OCI-LY7 (cell line): Measurements from ENCODE around the gene ARHGEF1. TPM values are rescaled to one million over a fixed set of nuclear protein-coding genes. Genes with fewer than 3 reads are reported as not detected.

Experiments used
- BruUV-seq: library from RNA; stranded (reverse); fragments of 400-500 nt; replicated peaks from 2 replicates; lab custom pipeline; 2021; lab: Mats Ljungman, UMichigan
- CTCF ChIA-PET: fragments of 300-600 bp; sonication (Branson Sonifier 250); formaldehyde crosslinking; loops from one replicate; lab custom pipeline; 2022; ENCODE audit warnings: antibody characterized with exemption; ENCODE audit not compliant: unreplicated experiment; lab: Charles Lee
- POLR2A ChIA-PET: fragments of 300-600 bp; sonication (Branson Sonifier 250); formaldehyde crosslinking; loops from one replicate; lab custom pipeline; 2022; ENCODE audit warnings: antibody characterized with exemption; lab: Charles Lee
- DNase-seq: peaks from one replicate; pipeline ENCODE4 v3.0.0-alpha.2; 2015; ENCODE audit warnings: low spot score
- H2AFZ ChIP-seq: fragments of 200-600 bp; sonication (generic), shearing (Covaris generic); 2 replicates; pipeline ENCODE4 v1.6.1; 2014; ENCODE audit warnings: mild to moderate bottlenecking, antibody characterized with exemption, low read length, moderate library complexity
- H3K27ac ChIP-seq: fragments of 200-600 bp; sonication (generic); 2 replicates; pipeline ENCODE4 v1.5.1; 2014; ENCODE audit warnings: mixed run types, low read depth, mild to moderate bottlenecking, moderate library complexity, low read length, inconsistent platforms; ENCODE audit not compliant: poor library complexity, severe bottlenecking
- H3K36me3 ChIP-seq: fragments of 200-600 bp; sonication (generic); 2 replicates; pipeline ENCODE4 v1.6.1; 2014; ENCODE audit warnings: mild to moderate bottlenecking, antibody characterized with exemption, low read length, moderate library complexity, mixed read lengths; ENCODE audit not compliant: insufficient read depth
- H3K4me1 ChIP-seq: fragments of 200-600 bp; sonication (generic); 2 replicates; pipeline ENCODE4 v1.5.1; 2014; ENCODE audit warnings: mild to moderate bottlenecking, low read length; ENCODE audit not compliant: insufficient read depth, poor library complexity, severe bottlenecking
- H3K4me2 ChIP-seq: fragments of 200-600 bp; sonication (generic); 2 replicates; pipeline ENCODE4 v1.6.1; 2014; ENCODE audit warnings: mild to moderate bottlenecking, low read length
- H3K4me3 ChIP-seq: fragments of 200-600 bp; sonication (generic); 2 replicates; pipeline ENCODE4 v1.5.1; 2014; ENCODE audit warnings: mild to moderate bottlenecking, low read depth, low read length; ENCODE audit not compliant: poor library complexity, severe bottlenecking
- H3K79me2 ChIP-seq: fragments of 200-600 bp; sonication (generic); 2 replicates; pipeline ENCODE4 v1.6.1; 2016; ENCODE audit warnings: low read depth, mild to moderate bottlenecking, low read length, moderate library complexity, mixed read lengths; ENCODE audit not compliant: insufficient read depth
- H3K9me2 ChIP-seq: fragments of 200-600 bp; sonication (generic); 2 replicates; pipeline ENCODE4 v1.6.1; 2016; ENCODE audit warnings: mild to moderate bottlenecking, low read length, mixed read lengths; ENCODE audit not compliant: insufficient read depth
- H3K9me3 ChIP-seq: fragments of 200-600 bp; sonication (generic); 2 replicates; pipeline ENCODE4 v1.6.1; 2014; ENCODE audit warnings: mild to moderate bottlenecking, mixed run types, low read length, mixed read lengths
- H4K20me1 ChIP-seq: fragments of 200-600 bp; sonication (generic); 2 replicates; pipeline ENCODE4 v1.6.1; 2014; ENCODE audit warnings: mild to moderate bottlenecking, antibody characterized with exemption, low read length, moderate library complexity, mixed read lengths; ENCODE audit not compliant: insufficient read depth
- EZH2phosphoT487 ChIP-seq: fragments of 200-600 bp; sonication (generic); IDR thresholded peaks from 2 replicates; pipeline ENCODE4 v1.6.1; 2018; ENCODE audit warnings: low read depth, borderline replicate concordance, mild to moderate bottlenecking, mixed run types, antibody characterized with exemption, low read length, moderate library complexity, mixed read lengths
- intact Hi-C: fragments of 100-400 bp; cut with micrococcal nuclease; formaldehyde crosslinking; loops from one replicate; pipeline ENCODE4 v1.10.0; 2022; ENCODE audit not compliant: unreplicated experiment
- total RNA-seq, 2 experiments: library from RNA; depleted of rRNA in 1 of 2; stranded (reverse); fragments of >200 nt in 1 of 2; shearing (Covaris generic) in 1 of 2; gene quantifications; 2 replicates each; pipeline ENCODE4 v1.2.3, GENCODE V29; 2014 to 2022
- TF ChIP-seq, protein P1 (sequence below): fragments of 200-600 bp; sonication (generic); conservative IDR thresholded peaks from 2 replicates; pipeline ENCODE4 v1.5.1; 2014; ENCODE audit warnings: mild to moderate bottlenecking, antibody characterized with exemption, low read length, moderate library complexity, mixed read lengths

The ARHGEF1 gene
- total RNA-seq, 2 experiments from 2014 or later: 96.9 to 297 TPM

GRCh38 chr19:41839211-41839610 lies 43.8 kb upstream of the ARHGEF1 start:
- no peaks in the 10 kb centered on the region for H4K20me1 ChIP-seq
- H3K9me2 ChIP-seq: no peaks in the 10 kb centered on the region
- no peaks in the 10 kb centered on the region for H3K79me2 ChIP-seq
- no peaks in the 10 kb centered on the region for H3K9me3 ChIP-seq
- intact Hi-C loops: no loop called here
- DNase-seq: no peak
- H2AFZ ChIP-seq: no peak overlapping the region
- H3K36me3 ChIP-seq: no peaks in the 10 kb centered on the region
- peaks cover 14% of the 10 kb centered on the region for H3K4me1 ChIP-seq
- no peak overlapping the region for H3K4me3 ChIP-seq
- CTCF ChIA-PET: no interaction called here
- TF ChIP-seq, protein P1, sequence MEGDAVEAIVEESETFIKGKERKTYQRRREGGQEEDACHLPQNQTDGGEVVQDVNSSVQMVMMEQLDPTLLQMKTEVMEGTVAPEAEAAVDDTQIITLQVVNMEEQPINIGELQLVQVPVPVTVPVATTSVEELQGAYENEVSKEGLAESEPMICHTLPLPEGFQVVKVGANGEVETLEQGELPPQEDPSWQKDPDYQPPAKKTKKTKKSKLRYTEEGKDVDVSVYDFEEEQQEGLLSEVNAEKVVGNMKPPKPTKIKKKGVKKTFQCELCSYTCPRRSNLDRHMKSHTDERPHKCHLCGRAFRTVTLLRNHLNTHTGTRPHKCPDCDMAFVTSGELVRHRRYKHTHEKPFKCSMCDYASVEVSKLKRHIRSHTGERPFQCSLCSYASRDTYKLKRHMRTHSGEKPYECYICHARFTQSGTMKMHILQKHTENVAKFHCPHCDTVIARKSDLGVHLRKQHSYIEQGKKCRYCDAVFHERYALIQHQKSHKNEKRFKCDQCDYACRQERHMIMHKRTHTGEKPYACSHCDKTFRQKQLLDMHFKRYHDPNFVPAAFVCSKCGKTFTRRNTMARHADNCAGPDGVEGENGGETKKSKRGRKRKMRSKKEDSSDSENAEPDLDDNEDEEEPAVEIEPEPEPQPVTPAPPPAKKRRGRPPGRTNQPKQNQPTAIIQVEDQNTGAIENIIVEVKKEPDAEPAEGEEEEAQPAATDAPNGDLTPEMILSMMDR: no peak
- TF ChIP-seq EZH2phosphoT487: no peak
- no TSS peak for BruUV-seq
- H3K27ac ChIP-seq: no peak overlapping the region
- POLR2A ChIA-PET: no interaction called here
- H3K4me2 ChIP-seq: no peak overlapping the region

DNA sequence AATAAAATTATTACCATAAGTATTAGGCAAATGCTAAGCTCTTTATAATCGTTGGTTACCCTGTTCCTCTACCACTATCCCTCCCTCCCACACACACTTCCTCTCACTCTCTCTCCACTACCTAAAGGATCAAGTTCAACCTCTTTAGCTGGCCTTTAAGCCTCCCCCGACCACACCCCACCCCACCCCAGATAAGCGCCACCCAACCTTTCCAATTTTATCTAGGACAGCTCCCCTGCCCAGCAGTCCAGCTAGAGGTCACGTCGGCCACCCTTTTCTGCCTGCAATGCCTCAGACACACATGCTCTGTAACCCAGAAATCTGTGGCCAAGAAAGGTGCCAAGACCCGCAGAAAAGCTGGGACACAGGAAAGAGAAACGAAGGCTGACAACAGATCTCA lies 39.6 kb upstream of the ARHGEF1 start:
- H3K9me2 ChIP-seq: no peaks in the 10 kb centered on the region
- BruUV-seq: no TSS peak
- H3K79me2 ChIP-seq: no peaks in the 10 kb centered on the region
- H2AFZ ChIP-seq: no peak overlapping the region
- no peak overlapping the region for H3K27ac ChIP-seq
- ChIA-PET CTCF (no interaction called here), POLR2A (no interaction called here)
- H3K9me3 ChIP-seq: no peaks in the 10 kb centered on the region
- no peak for DNase-seq
- TF ChIP-seq, protein P1: no peak
- TF ChIP-seq EZH2phosphoT487: no peak
- intact Hi-C loops: no loop called here
- H3K4me1 ChIP-seq: peaks cover 5% of the 10 kb centered on the region
- H4K20me1 ChIP-seq: no peaks in the 10 kb centered on the region
- no peaks in the 10 kb centered on the region for H3K36me3 ChIP-seq
- H3K4me2 ChIP-seq: no peak overlapping the region
- H3K4me3 ChIP-seq: no peak overlapping the region

- Histone ChIP-seq H3K9me2 (no peaks in the 10 kb centered on the region), H3K27ac (no peak within 1 kb of the TSS), H3K4me3 (no peak within 1 kb of the TSS), H3K4me1 (peaks cover 5% of the 10 kb centered on the region), H3K79me2 (no peaks in the 10 kb centered on the region), H3K4me2 (no peak within 1 kb of the TSS), H3K36me3 (no peaks in the 10 kb centered on the region), H4K20me1 (no peaks in the 10 kb centered on the region), H2AFZ (no peak within 1 kb of the TSS), H3K9me3 (no peaks in the 10 kb centered on the region)
- ChIA-PET POLR2A (no interaction called here), CTCF (no interaction called here)
- BruUV-seq: no TSS peak
- TF ChIP-seq, protein P1: no peak
- TF ChIP-seq EZH2phosphoT487: no peak
- DNase-seq: no peak
- intact Hi-C loops: no loop called here
These were observed 38.4 kb upstream of the ARHGEF1 start, which contains the start of gene LYPD4 for GRCh38 chr19:41844601-41845000. Gene LYPD4 (minus strand): TSS chr19:41844683. CDS start chr19:41839285, 5,398 bp downstream.
